ENCODE data around the gene CD200. TPM values are rescaled to one million over a fixed set of nuclear protein-coding genes. Genes with fewer than 3 reads are reported as not detected.

Gene CD200
- total and polyA plus RNA-seq, 2 experiments from 2014 or later, result 51.9 to 65.0 TPM

DNA sequence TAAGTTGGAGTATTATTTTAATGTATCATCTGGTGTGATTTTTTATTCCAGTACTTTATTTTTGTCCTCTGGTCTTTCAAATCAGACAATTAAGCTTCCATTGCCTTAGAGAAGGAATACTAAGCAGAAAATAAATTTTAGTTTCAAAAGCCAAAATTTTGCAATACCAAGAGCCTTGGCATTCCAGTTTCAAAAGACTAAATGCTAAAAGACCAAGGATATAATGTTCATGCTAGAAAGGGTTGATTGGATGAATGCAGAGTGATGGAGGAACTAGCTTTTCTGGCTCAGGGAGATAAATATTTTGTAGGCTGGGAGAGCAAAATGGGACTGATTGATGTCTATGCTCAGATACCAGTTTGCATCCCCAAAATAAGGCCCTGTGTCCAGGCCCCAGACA, 6.2 kb downstream of the CD200 start (continued):
- no peak for TF ChIP-seq REST (IDR thresholded peaks at IDR 0.05; ENCODE audit: unreplicated experiment)
- TF ChIP-seq CTCF (conservative IDR thresholded peaks at IDR 0.05; ENCODE audit: low read depth in 2 of 2), result no peak
- no peak for TF ChIP-seq NANOG (IDR thresholded peaks at IDR 0.05; ENCODE audit: borderline replicate concordance)
- no peak for TF ChIP-seq POLR2AphosphoS5 (IDR thresholded peaks at IDR 0.05; ENCODE audit: low read depth)
- TF ChIP-seq STAT1 (IDR thresholded peaks at IDR 0.05; ENCODE audit: unreplicated experiment), result no peak
- TF ChIP-seq EZH2 (IDR thresholded peaks at IDR 0.05; ENCODE audit: low read depth, unreplicated experiment), result no peak
- TF ChIP-seq ZNF331 (CRISPR knock-in tag; IDR thresholded peaks at IDR 0.05; ENCODE audit: low read depth), result no peak

DNA sequence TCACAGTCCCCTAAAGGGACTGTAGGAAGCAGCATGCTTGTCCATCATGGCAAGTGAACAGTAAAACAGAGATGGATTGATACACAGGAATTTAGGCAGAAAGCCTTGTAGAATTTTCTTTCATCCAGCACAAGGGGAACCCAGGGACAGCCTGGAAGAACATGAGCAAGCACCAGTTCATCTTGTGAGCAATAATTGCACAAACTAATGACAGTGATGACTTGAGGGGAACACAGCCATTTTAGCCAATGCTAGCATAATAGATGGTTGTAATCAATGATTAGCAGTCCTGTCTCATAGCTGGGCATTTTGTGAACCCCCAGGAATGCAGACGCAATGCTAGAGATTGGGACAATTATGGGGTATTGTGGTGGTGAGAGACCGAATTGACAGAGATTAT, 6.7 kb downstream of the CD200 start:
- TF ChIP-seq EZH2 (IDR thresholded peaks at IDR 0.05; ENCODE audit: low read depth, unreplicated experiment), result no peak
- no peak for TF ChIP-seq CREB1 (CRISPR knock-in tag; IDR thresholded peaks at IDR 0.05; ENCODE audit: low read depth)
- no peak for TF ChIP-seq CTCF (conservative IDR thresholded peaks at IDR 0.05; ENCODE audit: low read depth in 2 of 2)
- TF ChIP-seq NANOG (IDR thresholded peaks at IDR 0.05; ENCODE audit: borderline replicate concordance), result no peak
- Mint-ChIP-seq H3K9me3 (no peaks in the 10 kb centered on the region), H3K36me3 (ENCODE audit: low read depth) (peaks cover 75% of the 10 kb centered on the region), H3K27me3 (ENCODE audit: insufficient read depth, low read depth, poor library complexity) (peaks cover 11% of the 10 kb centered on the region), H3K4me3 (no peak overlapping the region), H3K4me1 (peaks cover 65% of the 10 kb centered on the region), H3K27ac (no peak overlapping the region; the same call in 1 of the 2 replicates)
- Histone ChIP-seq H4K20me1 (replicated peaks; ENCODE audit: insufficient read depth) (no peaks in the 10 kb centered on the region), H3K4me1 (ENCODE audit: insufficient read depth) (peaks cover 62% of the 10 kb centered on the region), H3K4me2 (peak overlapping the region; percentile 3), H3F3A (replicated peaks; ENCODE audit: low read depth) (no peaks in the 10 kb centered on the region), H3K36me3 (ENCODE audit: insufficient read depth) (peaks cover 2% of the 10 kb centered on the region; the same call in 1 of the 2 replicates), H3K27ac (ENCODE audit: low read depth) (no peak overlapping the region), H3K9me2 (ENCODE audit: insufficient read depth) (no peaks in the 10 kb centered on the region), H3K4me3 (peak overlapping the region; percentile 5; the same call in 1 of the 2 replicates), H2AFZ (no peak overlapping the region), H3K79me2 (replicated peaks; ENCODE audit: insufficient read depth) (peaks cover 100% of the 10 kb centered on the region), H3K27me3 (ENCODE audit: insufficient read depth) (no peaks in the 10 kb centered on the region)
- DNase-seq (ENCODE audit: low spot score), result no peak
- ATAC-seq, result no peak
